ENCODE measurements around the gene SLC48A1. TPM values are rescaled to one million over a fixed set of nuclear protein-coding genes. Genes with fewer than 3 reads are reported as not detected.

The SLC48A1 gene
- total RNA-seq, 1 donor from 2014 or later: 19.7 TPM

DNA sequence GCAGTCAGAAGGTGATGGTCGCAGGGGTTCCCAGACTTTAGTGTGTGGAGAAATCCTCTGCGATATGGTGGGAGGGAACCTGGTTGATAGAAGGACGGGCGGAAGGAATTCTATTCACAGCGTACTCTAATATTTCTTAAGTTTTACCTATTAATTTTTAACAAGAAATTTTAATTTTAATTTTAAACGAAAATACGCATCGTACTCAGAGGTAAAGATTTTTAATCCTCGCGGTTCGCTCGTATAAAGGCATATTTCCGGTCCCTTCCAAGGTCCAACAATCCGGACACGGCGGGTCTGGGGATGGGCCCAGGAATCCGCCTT is 338 bp upstream of the SLC48A1 start:
- peak overlapping the region; percentile 80 for H3K27ac Mint-ChIP-seq
- H3K4me3 Mint-ChIP-seq: peak overlapping the region; percentile 90
- H3K4me1 Mint-ChIP-seq (ENCODE audit: unreplicated experiment): peaks cover 11% of the 10 kb centered on the region
- TF ChIP-seq, protein P1, sequence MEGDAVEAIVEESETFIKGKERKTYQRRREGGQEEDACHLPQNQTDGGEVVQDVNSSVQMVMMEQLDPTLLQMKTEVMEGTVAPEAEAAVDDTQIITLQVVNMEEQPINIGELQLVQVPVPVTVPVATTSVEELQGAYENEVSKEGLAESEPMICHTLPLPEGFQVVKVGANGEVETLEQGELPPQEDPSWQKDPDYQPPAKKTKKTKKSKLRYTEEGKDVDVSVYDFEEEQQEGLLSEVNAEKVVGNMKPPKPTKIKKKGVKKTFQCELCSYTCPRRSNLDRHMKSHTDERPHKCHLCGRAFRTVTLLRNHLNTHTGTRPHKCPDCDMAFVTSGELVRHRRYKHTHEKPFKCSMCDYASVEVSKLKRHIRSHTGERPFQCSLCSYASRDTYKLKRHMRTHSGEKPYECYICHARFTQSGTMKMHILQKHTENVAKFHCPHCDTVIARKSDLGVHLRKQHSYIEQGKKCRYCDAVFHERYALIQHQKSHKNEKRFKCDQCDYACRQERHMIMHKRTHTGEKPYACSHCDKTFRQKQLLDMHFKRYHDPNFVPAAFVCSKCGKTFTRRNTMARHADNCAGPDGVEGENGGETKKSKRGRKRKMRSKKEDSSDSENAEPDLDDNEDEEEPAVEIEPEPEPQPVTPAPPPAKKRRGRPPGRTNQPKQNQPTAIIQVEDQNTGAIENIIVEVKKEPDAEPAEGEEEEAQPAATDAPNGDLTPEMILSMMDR (conservative IDR thresholded peaks at IDR 0.05): no peak
- peaks cover 10% of the 10 kb centered on the region for H3K27me3 Mint-ChIP-seq
- no peaks in the 10 kb centered on the region for H3K36me3 Mint-ChIP-seq
- H3K9me3 Mint-ChIP-seq: no peaks in the 10 kb centered on the region
- no peak for DNase-seq (ENCODE audit: extremely low spot score, unreplicated experiment)

- peak overlapping the region; percentile 91 for H3K4me3 Mint-ChIP-seq
- peaks cover 10% of the 10 kb centered on the region for H3K27me3 Mint-ChIP-seq
- DNase-seq (ENCODE audit: extremely low spot score, unreplicated experiment): no peak
- H3K4me1 Mint-ChIP-seq (ENCODE audit: unreplicated experiment): peaks cover 12% of the 10 kb centered on the region
- H3K9me3 Mint-ChIP-seq: no peaks in the 10 kb centered on the region
- peak overlapping the region; percentile 65 for H3K27ac Mint-ChIP-seq
- no peaks in the 10 kb centered on the region for H3K36me3 Mint-ChIP-seq
- TF ChIP-seq, protein P1 (conservative IDR thresholded peaks at IDR 0.05): no peak
These were observed 981 bp downstream of the SLC48A1 start for GRCh38 chr12:47773858-47774580.

- no peak for DNase-seq (ENCODE audit: extremely low spot score, unreplicated experiment)
- Mint-ChIP-seq H3K36me3 (no peaks in the 10 kb centered on the region), H3K4me1 (ENCODE audit: unreplicated experiment) (peaks cover 17% of the 10 kb centered on the region), H3K27me3 (peaks cover 13% of the 10 kb centered on the region), H3K9me3 (no peaks in the 10 kb centered on the region), H3K4me3 (peak overlapping the region; percentile 62), H3K27ac (peak overlapping the region; percentile 65)
- TF ChIP-seq, protein P1 (conservative IDR thresholded peaks at IDR 0.05): no peak
These were observed 1.6 kb downstream of the SLC48A1 start for GRCh38 chr12:47774663-47775062.

DNA sequence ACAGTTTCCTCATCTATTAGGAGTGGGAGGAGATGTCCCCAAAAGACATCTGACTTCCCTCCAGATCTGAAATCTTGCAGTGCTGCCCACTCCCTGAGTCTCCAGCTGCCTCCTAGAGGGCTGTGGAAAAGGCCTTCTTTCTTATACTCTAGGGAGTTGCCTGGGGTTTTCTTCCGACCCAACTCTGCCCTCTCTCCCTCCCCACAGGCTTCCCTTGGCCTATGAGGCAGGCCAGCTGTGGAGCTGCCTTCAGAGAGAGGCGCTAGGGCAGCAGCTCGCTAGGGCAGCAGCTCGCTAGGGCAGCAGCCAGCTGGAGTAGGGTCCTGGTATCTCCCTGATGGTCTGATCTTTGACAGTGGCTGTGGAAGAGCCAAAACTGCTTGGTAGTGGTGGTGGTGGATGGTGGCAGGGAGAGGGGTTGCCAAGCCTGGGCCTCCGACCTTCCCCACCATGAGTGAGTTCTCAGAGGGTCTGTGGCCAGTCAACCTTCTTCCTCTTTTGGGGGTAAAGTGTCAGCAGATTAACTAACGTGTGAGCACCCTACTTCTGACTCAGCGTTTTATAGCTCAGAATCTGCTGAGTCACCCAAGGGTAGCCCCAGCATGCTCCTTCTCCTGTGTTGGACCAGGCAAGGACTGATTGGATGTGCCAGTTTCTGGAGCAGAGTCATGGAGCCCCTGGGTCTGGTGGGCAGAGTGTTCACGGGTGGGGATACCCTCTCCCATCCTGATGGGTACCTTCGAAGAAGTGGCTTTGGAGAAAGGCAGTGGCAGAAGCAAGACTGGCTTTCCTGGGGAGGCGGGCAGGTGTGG is 2.3 kb downstream of the SLC48A1 start:
- Mint-ChIP-seq H3K27ac (peak overlapping the region; percentile 65), H3K9me3 (no peaks in the 10 kb centered on the region), H3K36me3 (no peaks in the 10 kb centered on the region), H3K4me1 (ENCODE audit: unreplicated experiment) (peaks cover 17% of the 10 kb centered on the region), H3K27me3 (peaks cover 13% of the 10 kb centered on the region), H3K4me3 (peak overlapping the region; percentile 67)
- TF ChIP-seq, protein P1 (conservative IDR thresholded peaks at IDR 0.05): no peak
- DNase-seq (ENCODE audit: extremely low spot score, unreplicated experiment): no peak

DNA sequence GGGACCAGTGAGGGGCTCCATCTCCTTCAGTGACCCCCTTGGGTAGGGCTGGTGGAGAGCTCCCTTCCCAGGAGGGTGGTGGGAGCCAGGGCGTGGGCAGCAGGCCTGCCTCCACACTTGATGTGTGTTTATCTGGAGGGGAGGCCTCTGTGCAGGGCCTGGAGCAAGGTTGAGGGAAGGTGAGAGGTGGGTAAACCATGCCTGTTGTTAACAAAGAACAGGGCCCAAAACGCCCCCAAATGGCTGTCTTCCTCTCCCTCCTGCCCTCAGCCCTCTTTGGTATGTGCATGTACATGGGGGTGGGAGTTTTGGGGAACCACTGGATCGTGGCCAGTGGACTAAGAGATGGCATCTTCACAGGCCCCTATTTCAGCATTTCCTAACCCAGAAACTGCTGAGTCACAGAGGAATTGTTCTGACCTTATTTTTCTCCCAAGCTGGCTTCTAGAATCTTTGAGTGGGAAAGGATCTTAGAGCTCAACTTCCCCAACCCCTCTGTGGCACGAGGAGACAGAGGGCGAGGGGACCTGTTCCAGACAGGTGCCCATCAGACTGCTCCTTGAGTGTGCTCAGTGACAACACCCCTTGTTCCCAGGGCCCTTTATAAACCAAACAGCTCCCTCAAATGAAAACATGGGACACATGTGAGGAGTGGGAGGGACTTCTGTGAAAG is 3.6 kb downstream of the SLC48A1 start:
- Mint-ChIP-seq H3K4me1 (ENCODE audit: unreplicated experiment) (peaks cover 17% of the 10 kb centered on the region), H3K27me3 (peaks cover 13% of the 10 kb centered on the region), H3K9me3 (no peaks in the 10 kb centered on the region), H3K27ac (peak overlapping the region; percentile 75), H3K36me3 (no peaks in the 10 kb centered on the region), H3K4me3 (no peak overlapping the region)
- DNase-seq (ENCODE audit: extremely low spot score, unreplicated experiment): no peak
- TF ChIP-seq, protein P1 (conservative IDR thresholded peaks at IDR 0.05): no peak
